Type B pancreatic cell (in vitro differentiated cells): ENCODE results near the gene EVI2A. TPM values are rescaled to one million over a fixed set of nuclear protein-coding genes. Genes with fewer than 3 reads are reported as not detected.
"Not testable (repeated sequence)": the region's sequence is repeated elsewhere in the genome, so short reads cannot be mapped to it uniquely, and the experiment has no call there.

Source experiments
- DNase-seq: peaks from one replicate; pipeline ENCODE4 v3.0.0; 2021; ENCODE audit warnings: mixed read lengths; ENCODE audit not compliant: unreplicated experiment; ENCODE audit errors: extremely low spot score
- H3K27ac Mint-ChIP-seq: 2 replicates; pipeline ENCODE4 v1.8.0; 2021; ENCODE audit warnings: mild to moderate bottlenecking, mixed read lengths
- H3K27me3 Mint-ChIP-seq: 2 replicates; pipeline ENCODE4 v1.8.0; 2021; ENCODE audit warnings: mixed read lengths
- H3K36me3 Mint-ChIP-seq: 2 replicates; pipeline ENCODE4 v1.8.0; 2021; ENCODE audit warnings: mixed read lengths
- H3K4me1 Mint-ChIP-seq: one replicate; pipeline ENCODE4 v1.8.0; 2021; ENCODE audit warnings: mixed read lengths; ENCODE audit not compliant: unreplicated experiment
- H3K4me3 Mint-ChIP-seq: 2 replicates; pipeline ENCODE4 v1.8.0; 2021; ENCODE audit warnings: mild to moderate bottlenecking, mixed read lengths
- H3K9me3 Mint-ChIP-seq: 2 replicates; pipeline ENCODE4 v1.8.0; 2021; ENCODE audit warnings: mixed read lengths
- total RNA-seq: library from RNA; stranded (reverse); gene quantifications from 2 replicates; pipeline ENCODE4 v1.2.1, GENCODE V29; 2021; ENCODE audit warnings: low replicate concordance
- TF ChIP-seq, protein P1 (sequence below): fragments of 200-600 bp; sonication (generic); conservative IDR thresholded peaks from 2 replicates; pipeline ENCODE4 v1.5.0; 2021; ENCODE audit warnings: antibody characterized with exemption, mild to moderate bottlenecking

The EVI2A gene
- total RNA-seq, 1 donor from 2014 or later, result not detected

- Mint-ChIP-seq H3K4me1 (peaks cover 5% of the 10 kb centered on the region), H3K36me3 (peaks cover 7% of the 10 kb centered on the region), H3K27me3 (no peaks in the 10 kb centered on the region), H3K4me3 (no peak overlapping the region), H3K27ac (no peak overlapping the region), H3K9me3 (no peaks in the 10 kb centered on the region)
- TF ChIP-seq, protein P1, sequence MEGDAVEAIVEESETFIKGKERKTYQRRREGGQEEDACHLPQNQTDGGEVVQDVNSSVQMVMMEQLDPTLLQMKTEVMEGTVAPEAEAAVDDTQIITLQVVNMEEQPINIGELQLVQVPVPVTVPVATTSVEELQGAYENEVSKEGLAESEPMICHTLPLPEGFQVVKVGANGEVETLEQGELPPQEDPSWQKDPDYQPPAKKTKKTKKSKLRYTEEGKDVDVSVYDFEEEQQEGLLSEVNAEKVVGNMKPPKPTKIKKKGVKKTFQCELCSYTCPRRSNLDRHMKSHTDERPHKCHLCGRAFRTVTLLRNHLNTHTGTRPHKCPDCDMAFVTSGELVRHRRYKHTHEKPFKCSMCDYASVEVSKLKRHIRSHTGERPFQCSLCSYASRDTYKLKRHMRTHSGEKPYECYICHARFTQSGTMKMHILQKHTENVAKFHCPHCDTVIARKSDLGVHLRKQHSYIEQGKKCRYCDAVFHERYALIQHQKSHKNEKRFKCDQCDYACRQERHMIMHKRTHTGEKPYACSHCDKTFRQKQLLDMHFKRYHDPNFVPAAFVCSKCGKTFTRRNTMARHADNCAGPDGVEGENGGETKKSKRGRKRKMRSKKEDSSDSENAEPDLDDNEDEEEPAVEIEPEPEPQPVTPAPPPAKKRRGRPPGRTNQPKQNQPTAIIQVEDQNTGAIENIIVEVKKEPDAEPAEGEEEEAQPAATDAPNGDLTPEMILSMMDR, result no peak
- no peak for DNase-seq
Measured at GRCh38 chr17:31320241-31320640, 1.2 kb downstream of the EVI2A start.

DNA sequence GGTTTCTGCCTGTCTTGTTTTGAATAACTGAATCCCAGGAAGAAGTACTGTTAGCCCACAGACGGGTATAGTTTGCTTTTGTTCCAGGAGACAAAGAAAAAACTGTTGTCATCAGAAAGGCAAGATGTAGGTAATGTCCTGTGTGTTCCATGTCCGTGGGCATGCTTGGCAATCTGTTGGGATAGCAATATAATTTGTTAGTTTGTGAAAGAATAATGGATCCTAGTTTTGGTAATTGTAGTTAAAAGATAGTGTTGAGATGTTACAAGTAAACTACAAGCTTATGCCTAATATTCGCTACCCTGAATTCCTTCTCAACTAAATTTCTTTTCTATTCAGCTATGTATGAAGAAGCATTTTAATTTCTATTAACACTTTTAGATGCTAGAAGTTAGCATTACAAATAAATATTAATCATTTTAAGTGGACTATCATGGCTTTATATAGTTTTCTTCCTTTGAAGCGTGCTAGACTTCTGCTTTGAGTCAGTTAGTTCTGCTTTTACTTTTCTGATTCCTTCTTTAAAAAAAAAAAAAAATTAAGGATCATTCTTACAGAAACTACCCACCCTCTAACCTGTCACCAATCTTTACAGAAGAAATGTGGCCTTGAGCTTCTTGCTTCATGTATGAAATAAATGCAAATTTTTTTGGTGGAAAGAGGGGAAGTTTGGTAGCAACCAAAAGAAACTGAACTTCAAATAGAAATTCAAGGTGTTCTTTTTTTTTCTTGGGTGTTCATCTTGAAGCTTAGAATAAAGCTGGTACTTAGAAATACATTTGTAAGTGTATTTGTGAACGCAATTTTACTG is 2.4 kb downstream of the EVI2A start:
- no peak overlapping the region for H3K27ac Mint-ChIP-seq
- no peaks in the 10 kb centered on the region for H3K9me3 Mint-ChIP-seq
- no peaks in the 10 kb centered on the region for H3K27me3 Mint-ChIP-seq
- peaks cover 5% of the 10 kb centered on the region for H3K4me1 Mint-ChIP-seq
- peaks cover 7% of the 10 kb centered on the region for H3K36me3 Mint-ChIP-seq
- H3K4me3 Mint-ChIP-seq, result no peak overlapping the region
- DNase-seq, result no peak
- TF ChIP-seq, protein P1, result no peak

DNA sequence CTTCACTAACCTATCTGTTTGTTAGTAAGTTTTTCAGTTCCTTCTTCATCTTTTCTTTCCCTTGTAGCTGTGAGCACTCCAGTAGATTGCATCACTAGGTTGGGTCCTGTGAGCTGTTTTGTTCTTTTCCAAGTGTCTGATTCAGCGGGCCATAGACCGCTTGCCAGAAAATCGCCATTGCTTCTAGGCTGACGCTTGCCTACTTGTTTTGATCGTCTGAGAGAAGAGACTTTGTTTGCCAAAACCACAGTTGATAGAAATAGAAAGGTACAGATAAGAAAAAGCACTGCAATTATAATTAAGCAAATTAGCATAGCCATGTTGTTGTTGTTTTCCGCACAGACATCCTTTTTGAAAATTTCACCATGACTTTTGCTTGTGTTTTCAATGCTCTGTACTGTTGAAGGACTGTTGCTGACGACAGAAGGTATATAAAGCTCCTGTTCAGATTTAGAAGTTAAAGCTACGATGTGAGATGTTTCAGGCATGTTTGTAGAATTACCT is 3.1 kb downstream of the EVI2A start:
- peaks cover 5% of the 10 kb centered on the region for H3K4me1 Mint-ChIP-seq
- H3K36me3 Mint-ChIP-seq, result peaks cover 3% of the 10 kb centered on the region
- no peak overlapping the region for H3K27ac Mint-ChIP-seq
- H3K27me3 Mint-ChIP-seq, result no peaks in the 10 kb centered on the region
- no peak overlapping the region for H3K4me3 Mint-ChIP-seq
- TF ChIP-seq, protein P1, result no peak
- no peaks in the 10 kb centered on the region for H3K9me3 Mint-ChIP-seq
- DNase-seq, result no peak

DNA sequence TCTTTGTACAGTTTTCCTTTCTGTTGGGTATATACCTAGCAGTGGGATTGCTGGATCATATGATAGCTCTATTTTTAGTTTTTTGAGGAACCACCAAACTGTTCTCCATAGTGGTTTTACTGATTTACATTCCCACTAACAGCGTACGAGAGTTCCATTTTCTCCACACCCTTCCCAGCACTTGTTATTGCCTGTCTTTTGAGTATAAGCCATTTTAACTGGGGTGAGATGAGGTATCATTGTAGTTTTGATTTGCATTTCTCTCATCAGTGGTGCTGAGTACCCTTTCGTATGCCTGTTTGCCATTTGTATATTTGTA is 6.7 kb downstream of the EVI2A start:
- H3K36me3 Mint-ChIP-seq, result peaks cover 8% of the 10 kb centered on the region
- no peaks in the 10 kb centered on the region for H3K27me3 Mint-ChIP-seq
- peaks cover 5% of the 10 kb centered on the region for H3K4me1 Mint-ChIP-seq
- H3K27ac Mint-ChIP-seq, result no peak overlapping the region
- DNase-seq, result no peak
- H3K9me3 Mint-ChIP-seq, result no peaks in the 10 kb centered on the region
- TF ChIP-seq, protein P1, result no peak
- H3K4me3 Mint-ChIP-seq, result no peak overlapping the region

DNA sequence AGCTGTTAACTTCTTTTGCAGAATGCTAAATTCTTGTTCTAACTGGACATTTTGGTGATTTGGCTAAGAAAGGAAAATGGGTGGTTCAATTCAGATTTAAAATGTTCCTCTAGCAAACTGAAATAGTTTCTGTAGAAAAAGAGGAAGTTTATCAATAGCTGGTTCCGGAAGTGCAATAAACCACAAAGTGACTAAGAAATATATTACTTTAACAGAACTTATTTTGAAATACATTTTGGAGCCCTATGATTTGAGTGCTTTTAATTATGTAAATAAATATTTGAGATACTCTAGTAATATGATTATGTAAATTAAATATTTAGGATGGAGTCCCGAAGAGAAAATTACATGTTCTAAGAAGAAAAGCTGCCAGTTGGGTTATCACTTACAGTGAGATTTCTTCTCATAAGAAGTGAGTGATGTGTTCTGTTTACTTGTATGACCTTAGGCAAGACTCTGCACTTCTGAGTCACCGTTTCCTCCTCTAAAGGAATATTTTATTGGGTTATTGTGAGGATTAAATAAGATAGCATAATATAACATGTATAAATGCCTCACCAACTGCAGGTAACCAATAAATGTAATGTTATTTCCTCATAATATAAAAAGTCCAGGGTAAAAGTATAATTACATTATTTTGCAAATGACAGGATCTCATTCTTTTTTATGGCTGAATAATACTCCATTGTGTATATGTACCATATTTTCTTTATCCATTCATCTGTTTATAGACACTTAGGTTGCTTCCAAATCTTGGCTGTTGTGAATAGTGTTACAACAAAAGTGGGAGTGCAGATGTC is 7.2 kb downstream of the EVI2A start, which contains the start of gene EVI2B:
EVI2B (minus strand) TSS at position 73 of the 800 bp plus-strand sequence. CDS start 8,445 bp downstream, outside the sequence.
- H3K27me3 Mint-ChIP-seq, result no peaks in the 10 kb centered on the region
- H3K4me1 Mint-ChIP-seq, result peaks cover 5% of the 10 kb centered on the region
- no peak for DNase-seq
- H3K36me3 Mint-ChIP-seq, result peaks cover 8% of the 10 kb centered on the region
- TF ChIP-seq, protein P1, result no peak
- no peaks in the 10 kb centered on the region for H3K9me3 Mint-ChIP-seq
- H3K27ac Mint-ChIP-seq, result no peak within 1 kb of the TSS
- no peak within 1 kb of the TSS for H3K4me3 Mint-ChIP-seq

DNA sequence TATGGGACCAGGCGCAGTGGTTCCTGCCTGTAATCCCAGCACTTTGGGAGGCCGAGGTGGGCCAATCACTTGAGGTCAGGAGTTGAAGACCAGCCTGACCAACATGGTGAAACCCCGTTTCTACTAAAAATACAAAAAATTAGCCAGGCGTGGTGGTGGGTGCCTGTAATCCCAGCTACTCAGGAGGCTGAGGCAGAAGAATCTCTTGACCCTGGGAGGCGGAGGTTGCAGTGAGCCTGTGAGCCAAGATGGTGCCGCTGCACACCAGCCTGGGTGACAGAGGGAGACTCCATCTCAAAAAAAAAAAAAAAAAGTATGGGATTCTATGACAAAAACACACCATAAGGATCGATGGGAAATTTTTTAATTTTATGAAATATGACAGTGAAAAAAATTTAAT is 9.2 kb downstream of the EVI2A start:
- H3K36me3 Mint-ChIP-seq, result peaks cover 12% of the 10 kb centered on the region
- H3K27me3 Mint-ChIP-seq, H3K27ac Mint-ChIP-seq, H3K4me1 Mint-ChIP-seq, H3K4me3 Mint-ChIP-seq, DNase-seq, H3K9me3 Mint-ChIP-seq: not testable (repeated sequence)
